Measurements from ENCODE around the gene OR52H1. TPM values are rescaled to one million over a fixed set of nuclear protein-coding genes. Genes with fewer than 3 reads are reported as not detected.
A peak's percentile ranks its signal among the peaks of the same experiment; 100 is the strongest.

OR52H1 gene
- total RNA-seq, 1 donor from 2014 or later, result not detected

GRCh38 chr11:5547982-5548381 is 358 bp downstream of the OR52H1 start:
- Histone ChIP-seq H3K79me2 (ENCODE audit: insufficient read depth, low read length) (no peaks in the 10 kb centered on the region), H3K4me1 (ENCODE audit: insufficient read depth, low read length) (peaks cover 12% of the 10 kb centered on the region), H2AFZ (ENCODE audit: low read depth, low read length) (no peak overlapping the region), H3K4me3 (ENCODE audit: insufficient read depth, low read depth, low read length) (no peak overlapping the region), H3K27me3 (ENCODE audit: insufficient read depth, low read length) (no peaks in the 10 kb centered on the region), H3K27ac (ENCODE audit: low read depth, low read length) (no peak overlapping the region), H4K20me1 (ENCODE audit: insufficient read depth, low read length) (no peaks in the 10 kb centered on the region), H3K36me3 (ENCODE audit: insufficient read depth, low read length) (no peaks in the 10 kb centered on the region), H3K9ac (ENCODE audit: low read length) (no peak overlapping the region), H3K9me3 (ENCODE audit: insufficient read depth, low read depth, low read length) (no peaks in the 10 kb centered on the region), H3K4me2 (ENCODE audit: low read length) (no peak overlapping the region)
- Mint-ChIP-seq H3K27me3 (ENCODE audit: low read depth, unreplicated experiment) (no peaks in the 10 kb centered on the region), H3K27ac (ENCODE audit: unreplicated experiment) (no peak overlapping the region), H3K9me3 (ENCODE audit: unreplicated experiment) (no peaks in the 10 kb centered on the region), H3K36me3 (ENCODE audit: low read depth, unreplicated experiment) (no peaks in the 10 kb centered on the region), H3K4me3 (ENCODE audit: unreplicated experiment) (no peak overlapping the region), H3K4me1 (ENCODE audit: low read depth, unreplicated experiment) (peaks cover 13% of the 10 kb centered on the region)
- no peak for FAIRE-seq
- TF ChIP-seq EZH2 (IDR thresholded peaks at IDR 0.05; ENCODE audit: insufficient read depth, low read length), result no peak
- TF ChIP-seq, protein P1, sequence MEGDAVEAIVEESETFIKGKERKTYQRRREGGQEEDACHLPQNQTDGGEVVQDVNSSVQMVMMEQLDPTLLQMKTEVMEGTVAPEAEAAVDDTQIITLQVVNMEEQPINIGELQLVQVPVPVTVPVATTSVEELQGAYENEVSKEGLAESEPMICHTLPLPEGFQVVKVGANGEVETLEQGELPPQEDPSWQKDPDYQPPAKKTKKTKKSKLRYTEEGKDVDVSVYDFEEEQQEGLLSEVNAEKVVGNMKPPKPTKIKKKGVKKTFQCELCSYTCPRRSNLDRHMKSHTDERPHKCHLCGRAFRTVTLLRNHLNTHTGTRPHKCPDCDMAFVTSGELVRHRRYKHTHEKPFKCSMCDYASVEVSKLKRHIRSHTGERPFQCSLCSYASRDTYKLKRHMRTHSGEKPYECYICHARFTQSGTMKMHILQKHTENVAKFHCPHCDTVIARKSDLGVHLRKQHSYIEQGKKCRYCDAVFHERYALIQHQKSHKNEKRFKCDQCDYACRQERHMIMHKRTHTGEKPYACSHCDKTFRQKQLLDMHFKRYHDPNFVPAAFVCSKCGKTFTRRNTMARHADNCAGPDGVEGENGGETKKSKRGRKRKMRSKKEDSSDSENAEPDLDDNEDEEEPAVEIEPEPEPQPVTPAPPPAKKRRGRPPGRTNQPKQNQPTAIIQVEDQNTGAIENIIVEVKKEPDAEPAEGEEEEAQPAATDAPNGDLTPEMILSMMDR (IDR thresholded peaks at IDR 0.05; ENCODE audit: insufficient read depth, low read depth, low read length), result no peak
- DNase-seq (ENCODE audit: low read depth), result no peak

DNA sequence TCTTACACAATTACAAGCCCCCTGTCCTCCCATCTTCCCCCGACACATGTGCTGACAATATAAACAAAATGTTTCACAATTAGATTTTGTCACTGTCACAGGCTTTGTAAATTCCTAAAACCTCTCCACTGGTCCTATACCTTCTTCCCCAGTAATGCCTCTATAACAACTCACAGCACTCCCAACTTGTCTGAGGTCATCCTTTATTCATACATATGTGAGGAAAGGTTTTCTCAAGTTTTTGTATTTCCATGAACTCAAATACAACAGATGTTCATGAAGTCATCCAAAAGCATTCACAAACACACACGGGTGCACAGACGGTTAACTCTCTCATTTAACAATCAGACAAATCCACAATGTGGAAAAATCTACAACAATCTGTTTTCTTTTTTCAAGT is 1.9 kb downstream of the OR52H1 start:
- Histone ChIP-seq H3K9ac (ENCODE audit: low read length) (no peak overlapping the region), H3K27ac (ENCODE audit: low read depth, low read length) (no peak overlapping the region), H3K79me2 (ENCODE audit: insufficient read depth, low read length) (no peaks in the 10 kb centered on the region), H3K9me3 (ENCODE audit: insufficient read depth, low read depth, low read length) (no peaks in the 10 kb centered on the region), H2AFZ (ENCODE audit: low read depth, low read length) (no peak overlapping the region), H3K4me3 (ENCODE audit: insufficient read depth, low read depth, low read length) (no peak overlapping the region), H3K36me3 (ENCODE audit: insufficient read depth, low read length) (no peaks in the 10 kb centered on the region), H3K4me2 (ENCODE audit: low read length) (no peak overlapping the region), H3K27me3 (ENCODE audit: insufficient read depth, low read length) (no peaks in the 10 kb centered on the region), H3K4me1 (ENCODE audit: insufficient read depth, low read length) (peaks cover 10% of the 10 kb centered on the region), H4K20me1 (ENCODE audit: insufficient read depth, low read length) (no peaks in the 10 kb centered on the region)
- no peaks in the 10 kb centered on the region for H3K9me3 Mint-ChIP-seq (ENCODE audit: unreplicated experiment)
- H3K4me1 Mint-ChIP-seq (ENCODE audit: low read depth, unreplicated experiment), result peaks cover 12% of the 10 kb centered on the region
- no peak overlapping the region for H3K27ac Mint-ChIP-seq (ENCODE audit: unreplicated experiment)
- H3K27me3 Mint-ChIP-seq (ENCODE audit: low read depth, unreplicated experiment), result no peaks in the 10 kb centered on the region
- DNase-seq (ENCODE audit: low read depth) (peak; percentile 3), FAIRE-seq (no peak)
- TF ChIP-seq, protein P1 (IDR thresholded peaks at IDR 0.05; ENCODE audit: insufficient read depth, low read depth, low read length), result no peak
- no peak for TF ChIP-seq EZH2 (IDR thresholded peaks at IDR 0.05; ENCODE audit: insufficient read depth, low read length)
- H3K4me3 Mint-ChIP-seq (ENCODE audit: unreplicated experiment), result no peak overlapping the region
- H3K36me3 Mint-ChIP-seq (ENCODE audit: low read depth, unreplicated experiment), result no peaks in the 10 kb centered on the region

DNA sequence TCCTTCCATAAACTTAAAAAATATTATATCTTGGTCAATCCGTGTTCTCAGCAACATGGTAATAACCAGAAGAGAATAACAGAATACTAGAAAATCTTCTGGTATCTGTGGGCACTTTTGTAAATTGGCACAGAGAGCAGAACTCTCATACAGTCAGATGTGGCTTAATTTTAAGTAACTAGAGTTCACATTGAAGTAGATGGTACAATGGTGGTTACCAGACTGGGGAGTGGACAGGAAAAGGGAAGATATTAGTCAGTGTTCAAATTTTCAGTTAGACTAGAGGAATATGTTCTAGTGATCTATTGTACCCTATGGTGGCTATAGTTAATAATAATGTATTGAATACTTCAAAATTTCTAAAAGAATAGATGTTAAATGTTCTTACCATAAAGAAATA is 6.9 kb downstream of the OR52H1 start:
- Mint-ChIP-seq H3K9me3 (ENCODE audit: unreplicated experiment) (no peaks in the 10 kb centered on the region), H3K36me3 (ENCODE audit: low read depth, unreplicated experiment) (peaks cover 2% of the 10 kb centered on the region), H3K4me1 (ENCODE audit: low read depth, unreplicated experiment) (no peaks in the 10 kb centered on the region), H3K4me3 (ENCODE audit: unreplicated experiment) (no peak overlapping the region), H3K27ac (ENCODE audit: unreplicated experiment) (no peak overlapping the region), H3K27me3 (ENCODE audit: low read depth, unreplicated experiment) (no peaks in the 10 kb centered on the region)
- Histone ChIP-seq H3K9me3 (ENCODE audit: insufficient read depth, low read depth, low read length) (no peaks in the 10 kb centered on the region), H4K20me1 (ENCODE audit: insufficient read depth, low read length) (no peaks in the 10 kb centered on the region), H3K4me1 (ENCODE audit: insufficient read depth, low read length) (no peaks in the 10 kb centered on the region), H3K4me2 (ENCODE audit: low read length) (no peak overlapping the region), H3K9ac (ENCODE audit: low read length) (no peak overlapping the region), H3K36me3 (ENCODE audit: insufficient read depth, low read length) (no peaks in the 10 kb centered on the region), H3K79me2 (ENCODE audit: insufficient read depth, low read length) (no peaks in the 10 kb centered on the region), H3K27me3 (ENCODE audit: insufficient read depth, low read length) (no peaks in the 10 kb centered on the region), H3K4me3 (ENCODE audit: insufficient read depth, low read depth, low read length) (no peak overlapping the region), H3K27ac (ENCODE audit: low read depth, low read length) (no peak overlapping the region), H2AFZ (ENCODE audit: low read depth, low read length) (no peak overlapping the region)
- FAIRE-seq (no peak), DNase-seq (ENCODE audit: low read depth) (no peak)
- TF ChIP-seq, protein P1 (IDR thresholded peaks at IDR 0.05; ENCODE audit: insufficient read depth, low read depth, low read length), result no peak
- TF ChIP-seq EZH2 (IDR thresholded peaks at IDR 0.05; ENCODE audit: insufficient read depth, low read length), result no peak
